H9 (cell line): ENCODE data around the gene MSN. TPM values are rescaled to one million over a fixed set of nuclear protein-coding genes. Genes with fewer than 3 reads are reported as not detected.

Experiments used
- DNase-seq: peaks from one replicate; pipeline ENCODE4 v3.0.0-alpha.2; 2017
- H2AFZ ChIP-seq: one replicate; pipeline ENCODE4 v1.6.1; 2013; ENCODE audit warnings: mild to moderate bottlenecking, low read length, control low read depth, moderate library complexity
- H2AK5ac ChIP-seq: 2 replicates; pipeline ENCODE4 v1.6.1; 2013; ENCODE audit warnings: low read length, control low read depth, mixed read lengths; ENCODE audit not compliant: insufficient read length
- H2BK120ac ChIP-seq: one replicate; pipeline ENCODE4 v1.6.1; 2013; ENCODE audit warnings: low read depth, mild to moderate bottlenecking, low read length, control low read depth, inconsistent platforms; ENCODE audit not compliant: poor library complexity, severe bottlenecking
- H2BK12ac ChIP-seq: 2 replicates; pipeline ENCODE4 v1.6.1; 2013; ENCODE audit warnings: low read length, control low read depth, mixed read lengths, low read depth; ENCODE audit not compliant: insufficient read length
- H2BK15ac ChIP-seq: 2 replicates; pipeline ENCODE4 v1.6.1; 2013; ENCODE audit warnings: low read depth, low read length, control low read depth
- H2BK20ac ChIP-seq: one replicate; pipeline ENCODE4 v1.6.1; 2013; ENCODE audit warnings: low read depth, mild to moderate bottlenecking, low read length, control low read depth, inconsistent platforms; ENCODE audit not compliant: poor library complexity, severe bottlenecking
- H2BK5ac ChIP-seq: 2 replicates; pipeline ENCODE4 v1.6.1; 2013; ENCODE audit warnings: low read length, control low read depth, mixed read lengths; ENCODE audit not compliant: insufficient read length
- H3K14ac ChIP-seq: 2 replicates; pipeline ENCODE4 v1.6.1; 2013; ENCODE audit warnings: low read length, control low read depth; ENCODE audit not compliant: insufficient read depth
- H3K18ac ChIP-seq: 2 replicates; pipeline ENCODE4 v1.6.1; 2013; ENCODE audit warnings: low read depth, mild to moderate bottlenecking, mixed read lengths, low read length, control low read depth; ENCODE audit not compliant: insufficient read length
- H3K23ac ChIP-seq: 2 replicates; pipeline ENCODE4 v1.6.1; 2013; ENCODE audit warnings: low read length, control low read depth, mixed read lengths, low read depth; ENCODE audit not compliant: insufficient read length
- H3K23me2 ChIP-seq: 2 replicates; pipeline ENCODE4 v1.6.1; 2013; ENCODE audit warnings: low read depth, mild to moderate bottlenecking, mixed read lengths, low read length, control low read depth; ENCODE audit not compliant: insufficient read length, poor library complexity, severe bottlenecking
- H3K27ac ChIP-seq: 2 replicates; pipeline ENCODE4 v1.5.1; 2013; ENCODE audit warnings: low read length, control low read depth, mixed read lengths, low read depth; ENCODE audit not compliant: insufficient read length
- H3K27me3 ChIP-seq: 2 replicates; pipeline ENCODE4 v1.6.1; 2013; ENCODE audit warnings: low read length, control low read depth, inconsistent platforms; ENCODE audit not compliant: insufficient read depth
- H3K4ac ChIP-seq: 2 replicates; pipeline ENCODE4 v1.6.1; 2013; ENCODE audit warnings: low read depth, mild to moderate bottlenecking, control low read depth, inconsistent platforms, low read length, moderate library complexity
- H3K4me1 ChIP-seq: 2 replicates; pipeline ENCODE4 v1.6.1; 2013; ENCODE audit warnings: low read length, control low read depth, inconsistent platforms; ENCODE audit not compliant: insufficient read depth
- H3K4me2 ChIP-seq: 2 replicates; pipeline ENCODE4 v1.6.1; 2013; ENCODE audit warnings: low read length, control low read depth, mixed read lengths; ENCODE audit not compliant: insufficient read length, insufficient read depth
- H3K56ac ChIP-seq: 2 replicates; pipeline ENCODE4 v1.6.1; 2013; ENCODE audit warnings: low read depth, mild to moderate bottlenecking, mixed read lengths, low read length, control low read depth; ENCODE audit not compliant: insufficient read length
- H3K79me1 ChIP-seq: 2 replicates; pipeline ENCODE4 v1.6.1; 2013; ENCODE audit warnings: low read depth, mild to moderate bottlenecking, moderate library complexity, low read length, control low read depth, inconsistent platforms; ENCODE audit not compliant: insufficient read depth, poor library complexity, severe bottlenecking
- H3K79me2 ChIP-seq: 2 replicates; pipeline ENCODE4 v1.6.1; 2013; ENCODE audit warnings: low read length, control low read depth, inconsistent platforms; ENCODE audit not compliant: insufficient read depth
- H3K9ac ChIP-seq: 2 replicates; pipeline ENCODE4 v1.6.1; 2013; ENCODE audit warnings: low read length, control low read depth, mixed read lengths; ENCODE audit not compliant: insufficient read length; ENCODE audit errors: extremely low read depth
- H3K9me3 ChIP-seq: one replicate; pipeline ENCODE4 v1.6.1; 2013; ENCODE audit warnings: low read depth, low read length, inconsistent platforms; ENCODE audit not compliant: control insufficient read depth
- H3T11ph ChIP-seq: one replicate; pipeline ENCODE4 v1.6.1; 2013; ENCODE audit warnings: mild to moderate bottlenecking, low read length, control low read depth, inconsistent platforms
- H4K20me1 ChIP-seq: one replicate; pipeline ENCODE4 v1.6.1; 2013; ENCODE audit not compliant: control insufficient read depth, insufficient read length, insufficient read depth
- H4K5ac ChIP-seq: 2 replicates; pipeline ENCODE4 v1.6.1; 2013; ENCODE audit warnings: low read depth, mild to moderate bottlenecking, mixed read lengths, low read length, control low read depth; ENCODE audit not compliant: insufficient read length
- H4K8ac ChIP-seq: replicated peaks from 2 replicates; pipeline ENCODE4 v1.6.1; 2013; ENCODE audit warnings: low read length, control low read depth, mixed read lengths, low read depth; ENCODE audit not compliant: insufficient read length
- H4K91ac ChIP-seq: 2 replicates; pipeline ENCODE4 v1.6.1; 2013; ENCODE audit warnings: low read depth, mild to moderate bottlenecking, moderate library complexity, mixed read lengths, low read length, control low read depth; ENCODE audit not compliant: insufficient read length
- H3K27ac Mint-ChIP-seq, 3 experiments: 2 replicates in 2 of 3; 3 replicates in 1 of 3; pipeline ENCODE4 v1.8.0; 2020 to 2021; ENCODE audit warnings: mixed read lengths in 3 of 3, mild to moderate bottlenecking in 1 of 3, moderate library complexity in 1 of 3
- H3K27me3 Mint-ChIP-seq: 2 replicates; pipeline ENCODE4 v1.8.0; 2021; ENCODE audit warnings: low read depth, mild to moderate bottlenecking, moderate library complexity, mixed read lengths
- H3K36me3 Mint-ChIP-seq, 3 experiments: 2 replicates in 2 of 3; 3 replicates in 1 of 3; pipeline ENCODE4 v1.8.0; 2020 to 2021; ENCODE audit warnings: low read depth in 3 of 3, mixed read lengths in 3 of 3; ENCODE audit not compliant: insufficient read depth in 1 of 3
- H3K4me1 Mint-ChIP-seq, 2 experiments: 2 replicates each; pipeline ENCODE4 v1.8.0; 2020; ENCODE audit warnings: mixed read lengths in 2 of 2
- H3K4me3 Mint-ChIP-seq, 2 experiments: 2 replicates in 1 of 2; 3 replicates in 1 of 2; pipeline ENCODE4 v1.8.0; 2020 to 2021; ENCODE audit warnings: mild to moderate bottlenecking in 2 of 2, mixed read lengths in 2 of 2, moderate library complexity in 1 of 2
- H3K9me3 Mint-ChIP-seq, 2 experiments: 2 replicates in 1 of 2; 3 replicates in 1 of 2; pipeline ENCODE4 v1.8.0; 2020; ENCODE audit warnings: mild to moderate bottlenecking in 2 of 2, mixed read lengths in 2 of 2, moderate library complexity in 1 of 2
- CTCF ChIP-seq: fragments of 200-600 bp; sonication (generic); conservative IDR thresholded peaks from 3 replicates; pipeline ENCODE4 v1.8.0; 2021; ENCODE audit warnings: antibody characterized with exemption, mild to moderate bottlenecking
- WGBS: extraction: QIAGEN DNeasy Blood & Tissue Kit; methylation state at CpG from one replicate; pipeline ENCODE4 v1.1.7; 2013; ENCODE audit warnings: missing lambda C conversion rate, low lambda C conversion rate, mixed read lengths; ENCODE audit not compliant: insufficient read length; ENCODE audit errors: extremely low coverage; 5-methylcytosine and 5-hydroxymethylcytosine counted together
- total RNA-seq: library from RNA; stranded (reverse); gene quantifications from 2 replicates; pipeline ENCODE4 v1.2.1, GENCODE V29; 2021

The MSN gene
- total RNA-seq, 1 experiment from 2014 or later: 126 TPM

- no peak overlapping the region for H3K23ac ChIP-seq
- peaks cover 44 to 63% of the 10 kb centered on the region in 2 experiments for H3K9me3 Mint-ChIP-seq
- no peak overlapping the region for H4K91ac ChIP-seq
- no peaks in the 10 kb centered on the region for H4K20me1 ChIP-seq
- H3K14ac ChIP-seq: no peak overlapping the region
- H3K79me2 ChIP-seq: no peaks in the 10 kb centered on the region
- H3K27ac ChIP-seq: no peak overlapping the region
- H3K18ac ChIP-seq: no peak overlapping the region
- H3K56ac ChIP-seq: no peak overlapping the region
- no peak overlapping the region for H2BK5ac ChIP-seq
- WGBS: no CpG with 5 or more reads among the region's 5 CpGs
- peak; percentile 50; the same call in 2 of the 3 replicates for TF ChIP-seq CTCF
- H4K5ac ChIP-seq: no peak overlapping the region
- no peaks in the 10 kb centered on the region for H3K23me2 ChIP-seq
- H3K27me3 Mint-ChIP-seq: no peaks in the 10 kb centered on the region
- H3K27me3 ChIP-seq: no peaks in the 10 kb centered on the region
- peaks cover 6 to 13% (median 13%) of the 10 kb centered on the region in 3 experiments for H3K36me3 Mint-ChIP-seq
- H3K9ac ChIP-seq: no peak overlapping the region
- H2BK15ac ChIP-seq: no peak overlapping the region
- peaks cover 31% of the 10 kb centered on the region for H3K9me3 ChIP-seq
- H3K27ac Mint-ChIP-seq: no peak overlapping the region
- H3K79me1 ChIP-seq: no peaks in the 10 kb centered on the region
- H3K4me1 ChIP-seq: no peaks in the 10 kb centered on the region
- DNase-seq: no peak
- H2BK12ac ChIP-seq: no peak overlapping the region
- no peak overlapping the region for H2BK120ac ChIP-seq
- no peak overlapping the region for H3K4me2 ChIP-seq
- no peak overlapping the region for H2BK20ac ChIP-seq
- no peak overlapping the region for H3K4ac ChIP-seq
- H2AK5ac ChIP-seq: no peak overlapping the region
- H4K8ac ChIP-seq: no peak overlapping the region
- no peak overlapping the region for H3T11ph ChIP-seq
- H3K4me1 Mint-ChIP-seq: peaks cover 0 to 9% of the 10 kb centered on the region in 2 experiments
- no peak overlapping the region for H2AFZ ChIP-seq
- no peak overlapping the region for H3K4me3 Mint-ChIP-seq
These were observed 78.5 kb downstream of the MSN start for GRCh38 chrX:65745992-65746391.
